ENCODE data around the gene EPS8.

DNA sequence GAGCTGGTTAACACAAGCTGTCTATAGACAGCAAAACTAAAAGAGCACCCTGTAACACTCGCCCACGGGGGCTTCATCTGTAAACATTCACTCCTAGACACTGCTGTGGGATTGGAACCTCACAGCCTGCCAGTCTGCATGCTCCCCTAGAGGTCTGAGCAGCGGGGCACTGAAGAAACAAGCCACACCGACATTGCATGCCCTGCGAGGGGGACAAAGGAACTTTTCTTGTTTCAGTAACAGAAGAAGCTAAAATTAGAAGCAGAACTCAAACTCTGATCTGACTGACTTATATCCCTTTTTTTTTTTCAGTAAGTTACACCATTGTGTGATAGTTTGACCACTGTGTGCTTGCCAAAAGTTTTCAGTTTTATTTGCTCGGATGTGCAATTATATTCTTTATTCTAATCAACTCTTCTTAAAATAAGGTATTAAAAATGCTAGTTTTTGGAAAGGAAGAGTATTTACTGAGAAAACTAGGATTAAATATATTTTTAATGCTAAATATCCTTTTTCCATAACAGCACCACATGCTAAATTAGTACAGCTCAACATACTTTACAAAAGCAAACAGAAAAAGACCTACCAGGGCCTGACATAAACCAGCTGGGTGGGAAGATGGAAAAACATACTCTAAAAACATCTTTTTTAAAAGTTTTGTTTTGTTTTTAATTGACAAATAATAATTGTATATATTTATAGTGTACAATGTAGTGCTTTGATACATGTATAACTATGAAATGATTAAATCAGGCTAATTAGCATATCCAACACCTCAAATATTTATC, 100.2 kb downstream of the EPS8 start:
- TF ChIP-seq, protein P1, sequence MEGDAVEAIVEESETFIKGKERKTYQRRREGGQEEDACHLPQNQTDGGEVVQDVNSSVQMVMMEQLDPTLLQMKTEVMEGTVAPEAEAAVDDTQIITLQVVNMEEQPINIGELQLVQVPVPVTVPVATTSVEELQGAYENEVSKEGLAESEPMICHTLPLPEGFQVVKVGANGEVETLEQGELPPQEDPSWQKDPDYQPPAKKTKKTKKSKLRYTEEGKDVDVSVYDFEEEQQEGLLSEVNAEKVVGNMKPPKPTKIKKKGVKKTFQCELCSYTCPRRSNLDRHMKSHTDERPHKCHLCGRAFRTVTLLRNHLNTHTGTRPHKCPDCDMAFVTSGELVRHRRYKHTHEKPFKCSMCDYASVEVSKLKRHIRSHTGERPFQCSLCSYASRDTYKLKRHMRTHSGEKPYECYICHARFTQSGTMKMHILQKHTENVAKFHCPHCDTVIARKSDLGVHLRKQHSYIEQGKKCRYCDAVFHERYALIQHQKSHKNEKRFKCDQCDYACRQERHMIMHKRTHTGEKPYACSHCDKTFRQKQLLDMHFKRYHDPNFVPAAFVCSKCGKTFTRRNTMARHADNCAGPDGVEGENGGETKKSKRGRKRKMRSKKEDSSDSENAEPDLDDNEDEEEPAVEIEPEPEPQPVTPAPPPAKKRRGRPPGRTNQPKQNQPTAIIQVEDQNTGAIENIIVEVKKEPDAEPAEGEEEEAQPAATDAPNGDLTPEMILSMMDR (conservative IDR thresholded peaks at IDR 0.05): no peak
- no peak for TF ChIP-seq ZFX (IDR thresholded peaks at IDR 0.05)

All from C4-2B (cell line).